ENCODE results near the gene SLC36A4.

- TF ChIP-seq POLR2A (IDR thresholded peaks at IDR 0.05) (no peak), CTCF (IDR thresholded peaks at IDR 0.05) (no peak)
Observed at GRCh38 chr11:93219440-93219839, 21.6 kb upstream of the SLC36A4 start.
